ENCODE data around the gene SRCAP.
A peak's percentile ranks its signal among the peaks of the same experiment; 100 is the strongest.

The SRCAP gene

GRCh38 chr16:30698816-30699614 lies at the start of gene SRCAP:
Gene SRCAP (plus strand): TSS chr16:30699171. CDS start chr16:30700825, 1,654 bp downstream.
- DNase-seq (ENCODE audit: insufficient read length, low spot score) (peak; percentile 84), FAIRE-seq (peak; percentile 26)

GRCh38 chr16:30649725-30650368 lies 49.1 kb upstream of the SRCAP start:
- FAIRE-seq (no peak), DNase-seq (ENCODE audit: insufficient read length, low spot score) (no peak)

- FAIRE-seq (peak; percentile 85), DNase-seq (ENCODE audit: insufficient read length, low spot score) (peak; percentile 98)
These were observed 48.4 kb upstream of the SRCAP start, which contains the start of gene PRR14 for GRCh38 chr16:30650369-30651123. Gene PRR14 (plus strand): TSS chr16:30650960. CDS start chr16:30651646, 686 bp downstream.

GRCh38 chr16:30651124-30652004 lies 47.6 kb upstream of the SRCAP start:
- no peak for FAIRE-seq

GRCh38 chr16:30652005-30652296 lies 47.0 kb upstream of the SRCAP start:
- no peak for FAIRE-seq
- DNase-seq (ENCODE audit: insufficient read length, low spot score) = no peak

More at GRCh38 chr16:30651124-30652004, 47.6 kb upstream of the SRCAP start:
- DNase-seq (ENCODE audit: insufficient read length, low spot score) = peak; percentile 69

- FAIRE-seq = no peak
- no peak for DNase-seq (ENCODE audit: insufficient read length, low spot score)
These were observed 46.3 kb upstream of the SRCAP start for GRCh38 chr16:30652718-30653117.

GRCh38 chr16:30654856-30655255 lies 44.1 kb upstream of the SRCAP start:
- FAIRE-seq = no peak
- DNase-seq (ENCODE audit: insufficient read length, low spot score) = no peak

GRCh38 chr16:30655815-30656347 lies 43.1 kb upstream of the SRCAP start:
- DNase-seq (ENCODE audit: insufficient read length, low spot score) (no peak), FAIRE-seq (no peak)

- no peak for DNase-seq (ENCODE audit: insufficient read length, low spot score)
- FAIRE-seq = no peak
These were observed 42.6 kb upstream of the SRCAP start for GRCh38 chr16:30656388-30656787.

GRCh38 chr16:30656974-30657865 lies 41.8 kb upstream of the SRCAP start:
- peak; percentile 44 for FAIRE-seq

GRCh38 chr16:30657866-30658730 lies 40.9 kb upstream of the SRCAP start, which contains the start of gene FBRS:
Gene FBRS (plus strand): TSS chr16:30658431. CDS start chr16:30659519, 1,088 bp downstream.
- peak; percentile 98 for DNase-seq (ENCODE audit: insufficient read length, low spot score)
- FAIRE-seq = peak; percentile 97

More at GRCh38 chr16:30656974-30657865, 41.8 kb upstream of the SRCAP start:
- DNase-seq (ENCODE audit: insufficient read length, low spot score) = no peak

- FAIRE-seq (no peak), DNase-seq (ENCODE audit: insufficient read length, low spot score) (peak; percentile 82)
These were observed 40.1 kb upstream of the SRCAP start for GRCh38 chr16:30658731-30659506.

GRCh38 chr16:30659507-30660423 lies 39.2 kb upstream of the SRCAP start:
- DNase-seq (ENCODE audit: insufficient read length, low spot score) = no peak
- FAIRE-seq = no peak

GRCh38 chr16:30660424-30661261 lies 38.3 kb upstream of the SRCAP start:
- no peak for FAIRE-seq
- no peak for DNase-seq (ENCODE audit: insufficient read length, low spot score)

- FAIRE-seq (no peak), DNase-seq (ENCODE audit: insufficient read length, low spot score) (no peak)
These were observed 36.5 kb upstream of the SRCAP start for GRCh38 chr16:30662449-30662848.

Data from HTR-8/SVneo (cell line).